HK-2 (cell line): ENCODE measurements around the gene BARX2.

Experiments used
- DNase-seq: peaks from one replicate; pipeline ENCODE4 v3.0.0-alpha.2; 2018; ENCODE audit not compliant: unreplicated experiment

The BARX2 gene

GRCh38 chr11:129436573-129436972, 60.9 kb downstream of the BARX2 start:
- DNase-seq, result no peak

- DNase-seq, result peak; percentile 50
Observed at GRCh38 chr11:129440028-129440713, 64.5 kb downstream of the BARX2 start.

GRCh38 chr11:129442171-129442570, 66.5 kb downstream of the BARX2 start:
- no peak for DNase-seq

GRCh38 chr11:129443276-129443675, 67.6 kb downstream of the BARX2 start:
- DNase-seq, result no peak

GRCh38 chr11:129444274-129444673, 68.6 kb downstream of the BARX2 start:
- no peak for DNase-seq

GRCh38 chr11:129445226-129445625, 69.6 kb downstream of the BARX2 start:
- no peak for DNase-seq

- DNase-seq, result no peak
Observed at GRCh38 chr11:129446572-129446971, 70.9 kb downstream of the BARX2 start.

- no peak for DNase-seq
Observed at GRCh38 chr11:129447654-129448239, 72.1 kb downstream of the BARX2 start.

GRCh38 chr11:129451524-129451923, 75.9 kb downstream of the BARX2 start:
- no peak for DNase-seq

GRCh38 chr11:129453293-129453721, 77.7 kb downstream of the BARX2 start:
- no peak for DNase-seq

GRCh38 chr11:129455101-129455500, 79.5 kb downstream of the BARX2 start:
- DNase-seq, result no peak

GRCh38 chr11:129455756-129456655, 80.4 kb downstream of the BARX2 start:
- no peak for DNase-seq

GRCh38 chr11:129457321-129457720, 81.7 kb downstream of the BARX2 start:
- no peak for DNase-seq

GRCh38 chr11:129458278-129458677, 82.6 kb downstream of the BARX2 start:
- no peak for DNase-seq

- DNase-seq, result no peak
Observed at GRCh38 chr11:129458756-129459535, 83.3 kb downstream of the BARX2 start.

GRCh38 chr11:129460714-129461113, 85.1 kb downstream of the BARX2 start:
- DNase-seq, result no peak

GRCh38 chr11:129484068-129484467, 108.4 kb downstream of the BARX2 start:
- no peak for DNase-seq

- DNase-seq, result no peak
Observed at GRCh38 chr11:129489249-129489648, 113.6 kb downstream of the BARX2 start.

GRCh38 chr11:129490004-129490403, 114.4 kb downstream of the BARX2 start:
- DNase-seq, result no peak

- DNase-seq, result no peak
Observed at GRCh38 chr11:129493746-129494145, 118.1 kb downstream of the BARX2 start.
